ENCODE data around the gene CCN5.

CCN5 gene

GRCh38 chr20:44703956-44704488 lies 11.1 kb upstream of the CCN5 start:
- Histone ChIP-seq H3K4me1 (peaks cover 11 to 93% (median 53%) of the 10 kb centered on the region in 4 donors), H3K27me3 (no peaks in the 10 kb centered on the region), H3K27ac (peak overlapping the region; percentile 94), H3K36me3 (no peaks in the 10 kb centered on the region), H3K4me3 (no peak overlapping the region), H3K9me3 (no peaks in the 10 kb centered on the region)
- intact Hi-C loops (cut with DNase I; ENCODE audit: low total_unique reads), result no loop called here
- TF ChIP-seq CTCF (IDR thresholded peaks at IDR 0.05), result no peak
- peak in 1 of 2 donors; percentile 70 for DNase-seq

GRCh38 chr20:44704551-44704971 lies 10.6 kb upstream of the CCN5 start:
- H3K36me3 ChIP-seq, result no peaks in the 10 kb centered on the region
- H3K4me1 ChIP-seq, result peaks cover 11 to 90% (median 53%) of the 10 kb centered on the region in 4 donors
- peak overlapping the region; percentile 94 for H3K27ac ChIP-seq

GRCh38 chr20:44705364-44706094 lies 9.6 kb upstream of the CCN5 start:
- peak in 1 of 2 donors; percentile 51 for DNase-seq
- no peak for TF ChIP-seq CTCF (IDR thresholded peaks at IDR 0.05)
- no peaks in the 10 kb centered on the region for H3K27me3 ChIP-seq
- H3K4me1 ChIP-seq, result peaks cover 11 to 81% (median 51%) of the 10 kb centered on the region in 4 donors
- H3K4me3 ChIP-seq, result no peak overlapping the region
- no peaks in the 10 kb centered on the region for H3K36me3 ChIP-seq
- intact Hi-C loops (cut with DNase I; ENCODE audit: low total_unique reads), result no loop called here
- no peaks in the 10 kb centered on the region for H3K9me3 ChIP-seq
- peak overlapping the region; percentile 94 for H3K27ac ChIP-seq

More at GRCh38 chr20:44704551-44704971, 10.6 kb upstream of the CCN5 start:
- no peak overlapping the region for H3K4me3 ChIP-seq
- no peaks in the 10 kb centered on the region for H3K27me3 ChIP-seq
- DNase-seq, result peak in 1 of 2 donors; percentile 50
- TF ChIP-seq CTCF (IDR thresholded peaks at IDR 0.05), result no peak
- no peaks in the 10 kb centered on the region for H3K9me3 ChIP-seq
- intact Hi-C loops (cut with DNase I; ENCODE audit: low total_unique reads), result no loop called here

GRCh38 chr20:44706301-44707017 lies 8.7 kb upstream of the CCN5 start:
- Histone ChIP-seq H3K4me1 (peaks cover 11 to 81% (median 51%) of the 10 kb centered on the region in 4 donors), H3K27me3 (no peaks in the 10 kb centered on the region), H3K9me3 (no peaks in the 10 kb centered on the region), H3K27ac (peak overlapping the region; percentile 94), H3K4me3 (no peak overlapping the region), H3K36me3 (no peaks in the 10 kb centered on the region)
- DNase-seq, result peak; percentile 91 to 98
- intact Hi-C loops (cut with DNase I; ENCODE audit: low total_unique reads), result no loop called here
- TF ChIP-seq CTCF (IDR thresholded peaks at IDR 0.05), result no peak

- intact Hi-C loops (cut with DNase I; ENCODE audit: low total_unique reads), result no loop called here
- no peak for TF ChIP-seq CTCF (IDR thresholded peaks at IDR 0.05)
- Histone ChIP-seq H3K9me3 (no peaks in the 10 kb centered on the region), H3K27ac (peak overlapping the region; percentile 94), H3K4me3 (no peak overlapping the region), H3K36me3 (no peaks in the 10 kb centered on the region), H3K4me1 (peaks cover 11 to 81% (median 48%) of the 10 kb centered on the region in 4 donors), H3K27me3 (no peaks in the 10 kb centered on the region)
- no peak for DNase-seq
Observed at GRCh38 chr20:44707018-44707579, 8.1 kb upstream of the CCN5 start.

Data from tibial artery (tissue), 4 donors.